ENCODE data around the gene SPAG5. TPM values are rescaled to one million over a fixed set of nuclear protein-coding genes. Genes with fewer than 3 reads are reported as not detected.
A peak's percentile ranks its signal among the peaks of the same experiment; 100 is the strongest.

Gene SPAG5
- total and polyA plus RNA-seq, 8 donors: 9.5 to 91.5 (median 51.6) TPM

DNA sequence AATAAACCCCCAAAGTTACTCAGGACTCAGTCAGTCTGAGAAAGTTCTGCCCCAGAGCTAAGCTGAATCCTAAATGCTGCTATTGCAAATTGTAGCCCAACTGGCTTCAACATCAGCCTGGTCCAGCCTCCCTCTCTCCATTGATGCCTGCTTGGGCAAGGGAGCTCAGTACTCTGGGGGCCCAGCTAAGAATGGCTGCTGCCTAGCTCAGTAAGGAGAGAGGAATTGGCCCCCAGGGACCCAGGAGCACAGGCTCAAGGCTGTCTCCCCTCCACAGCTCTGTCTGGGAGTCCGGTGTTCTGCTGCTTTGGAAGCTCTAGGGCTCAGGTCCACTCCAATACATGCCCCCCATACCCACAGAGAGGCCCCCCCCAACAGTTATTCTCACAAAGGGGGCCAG is 48.0 kb downstream of the SPAG5 start:
- Histone ChIP-seq H3K27ac (no peak overlapping the region), H3K27me3 (no peaks in the 10 kb centered on the region), H3K36me3 (peaks cover 0 to 33% of the 10 kb centered on the region in 2 donors), H3K4me1 (peaks cover 0 to 53% of the 10 kb centered on the region in 2 donors), H3K4me3 (no peak overlapping the region), H3K9me3 (no peaks in the 10 kb centered on the region)
- intact Hi-C loops (cut with DNase I): loop anchor here in 1 of 2 donors (5.0 kb wide), 1 partner anchor 54 kb away; no protein-coding TSS in a partner anchor
- ATAC-seq: no peak
- TF ChIP-seq, protein P1, sequence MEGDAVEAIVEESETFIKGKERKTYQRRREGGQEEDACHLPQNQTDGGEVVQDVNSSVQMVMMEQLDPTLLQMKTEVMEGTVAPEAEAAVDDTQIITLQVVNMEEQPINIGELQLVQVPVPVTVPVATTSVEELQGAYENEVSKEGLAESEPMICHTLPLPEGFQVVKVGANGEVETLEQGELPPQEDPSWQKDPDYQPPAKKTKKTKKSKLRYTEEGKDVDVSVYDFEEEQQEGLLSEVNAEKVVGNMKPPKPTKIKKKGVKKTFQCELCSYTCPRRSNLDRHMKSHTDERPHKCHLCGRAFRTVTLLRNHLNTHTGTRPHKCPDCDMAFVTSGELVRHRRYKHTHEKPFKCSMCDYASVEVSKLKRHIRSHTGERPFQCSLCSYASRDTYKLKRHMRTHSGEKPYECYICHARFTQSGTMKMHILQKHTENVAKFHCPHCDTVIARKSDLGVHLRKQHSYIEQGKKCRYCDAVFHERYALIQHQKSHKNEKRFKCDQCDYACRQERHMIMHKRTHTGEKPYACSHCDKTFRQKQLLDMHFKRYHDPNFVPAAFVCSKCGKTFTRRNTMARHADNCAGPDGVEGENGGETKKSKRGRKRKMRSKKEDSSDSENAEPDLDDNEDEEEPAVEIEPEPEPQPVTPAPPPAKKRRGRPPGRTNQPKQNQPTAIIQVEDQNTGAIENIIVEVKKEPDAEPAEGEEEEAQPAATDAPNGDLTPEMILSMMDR (IDR thresholded peaks at IDR 0.05): no peak
- no peak for DNase-seq

DNA sequence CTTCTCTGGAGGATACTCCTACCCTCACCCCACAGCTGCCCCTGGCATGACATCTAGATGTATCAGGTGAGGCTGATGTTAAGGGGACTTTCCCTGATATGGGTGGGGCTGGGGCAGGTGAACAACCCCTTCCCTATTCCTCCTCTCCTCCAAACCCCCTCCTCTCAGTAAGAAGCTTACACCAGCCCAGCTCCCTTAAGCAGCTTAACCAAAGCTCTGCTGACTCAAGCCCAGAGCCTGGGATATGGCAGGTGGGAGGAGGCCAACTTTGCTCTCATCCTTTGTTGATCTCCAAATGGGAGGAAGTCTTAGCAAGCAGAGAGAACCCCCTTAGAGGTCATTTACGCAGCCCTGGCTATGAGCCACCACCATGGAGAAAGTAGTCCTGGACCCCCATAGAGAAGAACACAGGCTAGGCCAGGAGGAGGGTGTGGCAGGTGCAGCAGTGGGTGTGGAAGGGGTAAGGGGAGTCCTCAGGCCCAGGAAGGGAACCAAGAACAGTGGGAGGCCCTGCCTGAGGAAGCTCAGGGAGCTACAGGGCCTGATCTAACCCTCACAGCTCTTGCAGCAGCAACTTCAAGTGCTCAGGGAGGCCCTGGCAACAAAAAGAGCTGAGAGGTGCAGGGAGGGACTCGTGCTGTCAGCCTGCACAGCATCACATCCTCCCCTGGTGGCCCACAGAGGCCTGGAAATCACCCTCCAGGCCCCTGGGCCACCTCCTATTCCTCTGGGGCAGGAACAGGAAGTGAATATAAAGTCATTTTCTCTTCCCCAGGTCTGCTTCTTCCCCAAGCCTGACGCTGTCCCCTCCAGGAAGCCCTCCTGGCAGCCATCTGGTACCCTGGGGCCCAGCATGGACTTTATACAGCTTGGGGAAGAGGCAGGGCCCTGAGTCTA is 49.3 kb downstream of the SPAG5 start:
- ATAC-seq (no peak), DNase-seq (no peak)
- peaks cover 0 to 53% of the 10 kb centered on the region in 2 donors for H3K4me1 ChIP-seq
- peaks cover 0 to 20% of the 10 kb centered on the region in 2 donors for H3K36me3 ChIP-seq
- intact Hi-C loops (cut with DNase I): loop anchor here (5.0 to 10.0 kb wide), 2 partner anchors 52 to 65 kb away; partner anchors contain the start of gene RSKR (in 1 of the 2)
- H3K9me3 ChIP-seq: no peaks in the 10 kb centered on the region
- TF ChIP-seq, protein P1 (IDR thresholded peaks at IDR 0.05): no peak
- H3K27me3 ChIP-seq: no peaks in the 10 kb centered on the region
- H3K27ac ChIP-seq: peak overlapping the region in 1 of 2 donors; percentile 74
- no peak overlapping the region for H3K4me3 ChIP-seq

DNA sequence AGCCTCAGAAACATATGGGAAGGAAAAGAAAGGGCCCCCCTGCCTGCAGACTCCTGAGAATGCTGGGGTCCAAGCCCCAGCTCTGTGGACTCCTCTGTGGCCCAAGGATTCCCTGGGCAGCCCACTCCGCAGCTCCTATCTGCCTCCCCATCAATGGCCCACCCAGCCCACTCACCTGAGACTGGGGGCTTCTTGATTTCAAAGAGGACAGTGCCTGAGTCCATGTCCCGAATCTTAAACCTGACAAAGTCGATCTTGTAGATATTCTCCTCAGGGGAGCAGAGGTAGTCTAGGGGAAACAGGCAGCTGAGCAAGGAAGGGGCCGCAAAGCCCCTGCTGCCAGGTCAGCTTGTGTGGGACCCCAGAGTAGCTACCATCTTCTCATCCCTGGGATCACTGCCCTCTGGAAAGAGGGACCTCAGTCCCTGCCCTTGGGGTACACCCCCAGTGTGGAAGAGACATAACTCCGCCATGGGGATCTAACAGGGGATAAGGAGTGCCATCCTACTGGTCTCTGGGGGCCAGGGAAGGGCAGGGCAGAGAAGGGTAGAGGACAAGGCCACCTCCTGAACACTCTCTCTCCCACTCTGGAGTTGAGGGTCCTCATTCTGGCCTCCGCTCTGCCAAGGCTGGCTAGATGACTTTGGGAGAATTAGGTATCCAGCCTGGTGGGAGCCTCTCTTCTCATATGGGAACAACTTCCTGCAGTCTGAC is 50.3 kb downstream of the SPAG5 start:
- intact Hi-C loops (cut with DNase I): loop anchor here in 1 of 2 donors (10.0 kb wide), 1 partner anchor 66 kb away; the partner anchor contains the start of gene RSKR
- no peak for ATAC-seq
- H3K27me3 ChIP-seq: no peaks in the 10 kb centered on the region
- H3K27ac ChIP-seq: peak overlapping the region in 1 of 2 donors; percentile 87
- TF ChIP-seq, protein P1 (IDR thresholded peaks at IDR 0.05): no peak
- H3K4me3 ChIP-seq: no peak overlapping the region
- peaks cover 0 to 11% of the 10 kb centered on the region in 2 donors for H3K36me3 ChIP-seq
- H3K4me1 ChIP-seq: peaks cover 0 to 53% of the 10 kb centered on the region in 2 donors
- DNase-seq: no peak
- H3K9me3 ChIP-seq: no peaks in the 10 kb centered on the region

DNA sequence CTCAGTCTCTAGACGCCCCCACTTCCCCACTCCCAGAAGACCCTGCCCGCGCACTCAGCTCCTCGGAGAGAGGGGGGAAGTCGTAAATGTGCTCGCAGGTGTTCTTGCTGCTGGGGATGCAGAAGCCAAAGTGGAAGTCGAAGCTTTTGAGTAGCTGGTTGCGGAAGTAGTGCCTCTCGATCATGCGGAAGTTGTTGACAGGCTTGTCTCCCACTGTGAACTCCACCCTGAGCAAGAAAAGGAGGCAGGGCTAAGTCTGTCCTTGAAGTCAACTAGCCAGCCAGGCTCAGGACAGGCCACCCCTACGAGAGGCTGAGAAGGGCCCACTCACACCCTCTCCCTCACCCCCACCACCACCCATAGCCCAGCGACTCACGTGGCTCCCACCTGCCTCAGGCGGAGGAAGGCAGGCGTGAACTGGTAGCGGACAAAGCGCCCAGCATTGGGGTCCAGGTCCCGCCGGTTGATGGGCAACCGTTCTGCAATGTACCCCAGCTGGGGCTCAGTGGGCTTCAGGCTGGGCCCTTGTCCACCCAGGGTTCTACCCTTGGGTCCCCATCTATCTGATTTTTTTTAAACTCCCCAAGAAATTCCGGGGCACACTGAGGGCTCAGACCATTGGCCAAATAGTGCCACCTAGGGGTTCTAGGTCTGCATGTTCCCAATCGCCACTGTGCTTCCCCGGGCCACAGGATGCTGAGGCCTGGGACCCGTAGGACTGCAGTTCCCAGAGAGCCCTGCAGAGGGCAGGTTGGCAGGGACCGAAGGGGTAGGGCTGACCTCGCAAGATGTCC is 51.0 kb downstream of the SPAG5 start:
- ATAC-seq: peak; percentile 72
- Histone ChIP-seq H3K4me1 (peaks cover 0 to 52% of the 10 kb centered on the region in 2 donors), H3K36me3 (peaks cover 0 to 10% of the 10 kb centered on the region in 2 donors), H3K27ac (peak overlapping the region in 1 of 2 donors; percentile 87), H3K27me3 (no peaks in the 10 kb centered on the region), H3K4me3 (peak overlapping the region in 1 of 2 donors; percentile 6), H3K9me3 (no peaks in the 10 kb centered on the region)
- TF ChIP-seq, protein P1 (IDR thresholded peaks at IDR 0.05): peak; percentile 90 to 98
- intact Hi-C loops (cut with DNase I): loop anchor here in 1 of 2 donors (10.0 kb wide), 1 partner anchor 67 kb away; the partner anchor contains the start of gene RSKR
- peak in 3 of 4 donors; percentile 69 to 91 (median 80) for DNase-seq

Measured in left lung (tissue), 10 donors.